Esophagus squamous epithelium (tissue), 4 donors: ENCODE data around the gene HORMAD2.

Experiments used
- CTCF ChIP-seq, 6 experiments: fragments of 450-650 bp in 4 of 6; fragments of 200-600 bp in 2 of 6; sonication (generic) in 2 of 6; IDR thresholded peaks; one replicate each; pipeline ENCODE4 v1.5.1; 2016 to 2019; ENCODE audit warnings: antibody characterized with exemption in 6 of 6, mild to moderate bottlenecking in 4 of 6, moderate library complexity in 4 of 6
- POLR2A ChIP-seq, 4 donors: fragments of 450-650 bp; IDR thresholded peaks; one replicate each; pipeline ENCODE4 v1.6.1; 2017; ENCODE audit warnings: antibody characterized with exemption in 4 of 4, mild to moderate bottlenecking in 4 of 4, moderate library complexity in 3 of 4

- no peak for TF ChIP-seq CTCF (IDR thresholded peaks at IDR 0.05)
- TF ChIP-seq POLR2A (IDR thresholded peaks at IDR 0.05) = no peak
Measured at GRCh38 chr22:30201945-30202344, 121.7 kb downstream of the HORMAD2 start.
